Ovary (tissue), 9 donors: ENCODE data around the gene COL18A1. TPM values are rescaled to one million over a fixed set of nuclear protein-coding genes. Genes with fewer than 3 reads are reported as not detected.
A peak's percentile ranks its signal among the peaks of the same experiment; 100 is the strongest.

ENCODE experiments used
- DNase-seq, 5 donors: peaks; one replicate each; pipeline ENCODE4 v3.0.0-alpha.2; 2019 to 2020
- H3K27ac ChIP-seq, 2 donors: fragments of 200-600 bp; one replicate each; pipeline versions ENCODE4 v1.5.1 to v1.8.0; 2019 to 2022
- H3K27me3 ChIP-seq: fragments of 200-600 bp; one replicate; pipeline ENCODE4 v1.8.0; 2022
- H3K36me3 ChIP-seq: fragments of 200-600 bp; sonication (generic); one replicate; pipeline ENCODE4 v1.5.1; 2019
- H3K4me1 ChIP-seq: one replicate; pipeline ENCODE4 v1.8.1; 2013; ENCODE audit warnings: mild to moderate bottlenecking, moderate library complexity; ENCODE audit not compliant: insufficient read depth
- H3K4me3 ChIP-seq: fragments of 200-600 bp; sonication (generic); one replicate; pipeline ENCODE4 v1.5.1; 2017
- H3K9me3 ChIP-seq, 2 donors: fragments of 200-600 bp in 1 of 2; sonication (generic) in 1 of 2; one replicate each; pipeline versions ENCODE4 v1.5.1 to v1.8.1; 2013 to 2019; ENCODE audit warnings: mild to moderate bottlenecking in 1 of 2, moderate library complexity in 1 of 2
- EP300 ChIP-seq: sonication (generic); formaldehyde crosslinking; IDR thresholded peaks from one replicate; pipeline ENCODE4 v1.6.1; 2017; ENCODE audit warnings: antibody characterized with exemption
- POLR2A ChIP-seq: fragments of 450-650 bp; IDR thresholded peaks from one replicate; pipeline ENCODE4 v1.6.1; 2017; ENCODE audit warnings: antibody characterized with exemption, mild to moderate bottlenecking, moderate library complexity
- WGBS, 3 donors: extraction: QIAGEN DNeasy Blood & Tissue Kit in 1 of 3; methylation state at CpG; one replicate each; pipeline versions ENCODE4 v1.1.5 to v1.1.7; 2013 to 2017; 5-methylcytosine and 5-hydroxymethylcytosine counted together
- intact Hi-C, 4 donors: fragments of 100-400 bp; cut with DNase I; formaldehyde crosslinking; loops; one replicate each; pipeline versions ENCODE4 v1.11.0 to v1.15.1; 2022 to 2023
- polyA plus RNA-seq, 2 donors: library from polyadenylated mRNA; stranded (reverse); fragments of 200-250 nt in 1 of 2; fragments of 350-450 nt in 1 of 2; fragmentation: Illumina TruSeq in 1 of 2; extraction: RNeasy Lipid Tissue Mini Kit (QIAGEN cat#74804) in 1 of 2; gene quantifications; one replicate each; pipeline ENCODE4 v1.2.3, GENCODE V29; 2013 to 2014
- total RNA-seq, 7 donors: library from RNA; depleted of rRNA in 2 of 7; stranded (reverse); fragments of >200 nt in 2 of 7; fragmentation: NEBNext Ultra II Directional in 3 of 7; extraction: Animal tissue kit (Norgen Biotek cat#: 25700) in 3 of 7; gene quantifications; one replicate each; pipeline versions ENCODE4 v1.1.0 to v1.2.4, GENCODE V29; 2016 to 2023
- TF ChIP-seq, protein P1 (sequence below), 3 donors: fragments of 450-650 bp in 2 of 3; fragments of 200-600 bp in 1 of 3; IDR thresholded peaks; one replicate each; pipeline versions ENCODE4 v1.5.1 to v1.8.0; 2016 to 2022; ENCODE audit warnings: antibody characterized with exemption in 3 of 3, mild to moderate bottlenecking in 1 of 3
- donor health status: DM: no; HTN: no; CAD: no; lungs with moderate emphysema.
- donor health status: DM: no; HTN: no; CAD: no.
- donor health status: Bipolar disorder and iron deficiency.
- donor health status: DM: yes; HTN: yes; CAD: no.
- donor health status: DM: no; HTN: no; CAD: no.
- donor health status: DM: yes; HTN: yes; CAD: no.

Gene COL18A1
- total and polyA plus RNA-seq, 9 donors = 11.1 to 353 (median 268) TPM

GRCh38 chr21:45405271-45405818 is 380 bp downstream of the COL18A1 start:
- Histone ChIP-seq H3K9me3 (no peaks in the 10 kb centered on the region), H3K27me3 (no peaks in the 10 kb centered on the region), H3K27ac (peak overlapping the region; percentile 87 to 91), H3K36me3 (no peaks in the 10 kb centered on the region), H3K4me3 (peak overlapping the region; percentile 68), H3K4me1 (peaks cover 18% of the 10 kb centered on the region)
- peak; percentile 62 to 84 (median 75) for DNase-seq
- intact Hi-C loops = loop anchor here in 1 of 4 donors (10.0 kb wide), 1 partner anchor 111 kb away; no protein-coding TSS in a partner anchor
- TF ChIP-seq EP300 = no peak
- TF ChIP-seq, protein P1, sequence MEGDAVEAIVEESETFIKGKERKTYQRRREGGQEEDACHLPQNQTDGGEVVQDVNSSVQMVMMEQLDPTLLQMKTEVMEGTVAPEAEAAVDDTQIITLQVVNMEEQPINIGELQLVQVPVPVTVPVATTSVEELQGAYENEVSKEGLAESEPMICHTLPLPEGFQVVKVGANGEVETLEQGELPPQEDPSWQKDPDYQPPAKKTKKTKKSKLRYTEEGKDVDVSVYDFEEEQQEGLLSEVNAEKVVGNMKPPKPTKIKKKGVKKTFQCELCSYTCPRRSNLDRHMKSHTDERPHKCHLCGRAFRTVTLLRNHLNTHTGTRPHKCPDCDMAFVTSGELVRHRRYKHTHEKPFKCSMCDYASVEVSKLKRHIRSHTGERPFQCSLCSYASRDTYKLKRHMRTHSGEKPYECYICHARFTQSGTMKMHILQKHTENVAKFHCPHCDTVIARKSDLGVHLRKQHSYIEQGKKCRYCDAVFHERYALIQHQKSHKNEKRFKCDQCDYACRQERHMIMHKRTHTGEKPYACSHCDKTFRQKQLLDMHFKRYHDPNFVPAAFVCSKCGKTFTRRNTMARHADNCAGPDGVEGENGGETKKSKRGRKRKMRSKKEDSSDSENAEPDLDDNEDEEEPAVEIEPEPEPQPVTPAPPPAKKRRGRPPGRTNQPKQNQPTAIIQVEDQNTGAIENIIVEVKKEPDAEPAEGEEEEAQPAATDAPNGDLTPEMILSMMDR (IDR thresholded peaks at IDR 0.05) = peak in 1 of 3 donors; percentile 24
- peak; percentile 43 for TF ChIP-seq POLR2A
- WGBS, 3 donors = 0 to 1% (median 1%) methylated on average over 20 to 85 of the region's 86 CpGs

DNA sequence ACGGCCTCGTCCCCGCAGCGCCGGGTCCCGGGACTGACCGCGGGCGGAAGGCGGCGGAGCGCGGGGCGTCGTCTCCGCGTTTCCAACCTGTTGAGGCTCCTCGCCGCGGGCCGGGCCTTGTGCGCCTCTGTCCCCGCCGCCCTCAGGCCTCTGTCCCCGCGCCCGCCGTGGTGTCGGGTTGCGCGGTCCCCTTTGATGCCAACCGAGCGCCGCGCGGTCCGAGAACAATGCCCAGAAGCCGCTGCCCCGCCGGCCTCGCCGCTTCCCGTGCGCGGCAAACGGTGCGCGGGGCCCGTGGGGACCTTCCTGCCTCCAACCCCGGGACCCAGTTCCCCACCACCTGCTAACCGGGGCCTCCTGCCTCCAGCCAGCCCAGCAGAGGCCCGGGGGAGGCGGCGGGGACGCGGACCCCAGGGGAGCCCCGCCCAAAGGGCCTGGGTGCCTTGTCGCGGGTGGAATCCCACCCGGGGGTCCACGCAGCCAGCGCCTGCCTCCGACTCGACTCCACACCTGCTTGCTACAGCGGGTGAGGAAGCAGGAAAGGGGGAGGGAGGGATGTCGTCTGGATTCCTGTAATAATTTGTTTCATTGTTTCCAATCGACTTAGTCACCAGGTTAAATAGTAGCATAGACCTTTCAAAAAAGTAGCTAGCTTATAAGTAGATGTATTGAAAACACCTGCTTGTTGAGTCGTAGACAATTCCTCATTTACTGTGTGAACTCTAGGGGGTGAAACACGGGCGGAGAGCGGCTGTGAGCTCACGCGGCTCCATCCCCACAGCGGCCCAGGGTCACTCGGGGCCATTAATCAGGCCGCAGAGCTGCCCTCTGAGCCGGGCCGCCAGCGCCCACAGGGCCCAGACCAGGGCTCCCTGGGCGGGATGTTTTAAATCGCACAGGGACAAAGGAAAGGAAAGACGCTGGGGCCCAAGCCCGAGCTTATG is 1.1 kb downstream of the COL18A1 start:
- Histone ChIP-seq H3K9me3 (no peaks in the 10 kb centered on the region), H3K27me3 (no peaks in the 10 kb centered on the region), H3K27ac (peak overlapping the region; percentile 87 to 91), H3K36me3 (no peaks in the 10 kb centered on the region), H3K4me3 (peak overlapping the region; percentile 68), H3K4me1 (peaks cover 24% of the 10 kb centered on the region)
- TF ChIP-seq POLR2A = no peak
- TF ChIP-seq, protein P1 (IDR thresholded peaks at IDR 0.05) = no peak
- TF ChIP-seq EP300 = no peak
- WGBS, 3 donors = 4 to 6% (median 5%) methylated on average over 63 to 83 of the region's 83 CpGs
- intact Hi-C loops = loop anchor here in 1 of 4 donors (10.0 kb wide), 1 partner anchor 111 kb away; no protein-coding TSS in a partner anchor
- peak in 4 of 5 donors; percentile 53 to 69 (median 55) for DNase-seq

GRCh38 chr21:45406801-45407628 is 2.0 kb downstream of the COL18A1 start:
- WGBS, 3 donors = 47 to 57% (median 56%) methylated on average over 17 of the region's 17 CpGs
- TF ChIP-seq EP300 (no peak), POLR2A (no peak)
- TF ChIP-seq, protein P1 (IDR thresholded peaks at IDR 0.05) = no peak
- H3K4me1 ChIP-seq = peaks cover 26% of the 10 kb centered on the region
- peak in 4 of 5 donors; percentile 44 to 63 (median 54) for DNase-seq
- H3K36me3 ChIP-seq = no peaks in the 10 kb centered on the region
- H3K27me3 ChIP-seq = no peaks in the 10 kb centered on the region
- H3K9me3 ChIP-seq = no peaks in the 10 kb centered on the region
- intact Hi-C loops = loop anchor here in 1 of 4 donors (10.0 kb wide), 1 partner anchor 112 kb away; no protein-coding TSS in a partner anchor
- H3K4me3 ChIP-seq = peak overlapping the region; percentile 68
- H3K27ac ChIP-seq = peak overlapping the region; percentile 87 to 91
